Gastrocnemius medialis (tissue), 4 donors: Measurements from ENCODE around the gene ZP4. TPM values are rescaled to one million over a fixed set of nuclear protein-coding genes. Genes with fewer than 3 reads are reported as not detected.

Source experiments
- ATAC-seq, 2 donors: fragments of 150-250 bp; one replicate each; pipeline ENCODE4 v1.9.1; 2016
- DNase-seq, 2 donors: peaks; one replicate each; pipeline ENCODE4 v3.0.0-alpha.2; 2019
- H3K27ac ChIP-seq, 4 donors: fragments of 200-600 bp; sonication (generic); 1 replicate in 1 of 4; 2 replicates in 3 of 4; pipeline ENCODE4 v1.5.1; 2016 to 2018; ENCODE audit warnings: mild to moderate bottlenecking in 2 of 4, moderate library complexity in 1 of 4
- H3K27me3 ChIP-seq, 3 donors: fragments of 200-600 bp; sonication (generic) in 2 of 3; 1 replicate in 1 of 3; 2 replicates in 2 of 3; pipeline versions ENCODE4 v1.5.1 to v1.6.0; 2016 to 2019; ENCODE audit warnings: mild to moderate bottlenecking in 1 of 3, moderate library complexity in 1 of 3
- H3K36me3 ChIP-seq, 2 donors: fragments of 200-600 bp; sonication (generic) in 1 of 2; one replicate each; pipeline ENCODE4 v1.5.1; 2017 to 2018
- H3K4me1 ChIP-seq, 2 donors: fragments of 200-600 bp; sonication (generic) in 1 of 2; one replicate each; pipeline ENCODE4 v1.5.1; 2016 to 2017; ENCODE audit warnings: mild to moderate bottlenecking in 2 of 2
- H3K4me3 ChIP-seq, 4 donors: fragments of 200-600 bp; sonication (generic) in 3 of 4; 1 replicate in 1 of 4; 2 replicates in 3 of 4; pipeline ENCODE4 v1.5.1; 2016 to 2019; ENCODE audit warnings: mild to moderate bottlenecking in 2 of 4
- H3K9me3 ChIP-seq, 3 donors: fragments of 200-600 bp; sonication (generic) in 2 of 3; 1 replicate in 1 of 3; 2 replicates in 2 of 3; pipeline ENCODE4 v1.5.1; 2016 to 2019
- POLR2A ChIP-seq, 2 donors: fragments of 450-650 bp; IDR thresholded peaks; one replicate each; pipeline ENCODE4 v1.6.1; 2017; ENCODE audit warnings: antibody characterized with exemption in 2 of 2, mild to moderate bottlenecking in 2 of 2, moderate library complexity in 2 of 2
- in situ Hi-C, 4 donors: fragments of 200-750 bp; cut with MboI; loops; one replicate each; pipeline versions ENCODE4 v1.15.0 to v1.8.0; 2017; ENCODE audit warnings: low sequenced_read_pairs in 4 of 4
- intact Hi-C: fragments of 100-400 bp; cut with DNase I; formaldehyde crosslinking; loops from one replicate; pipeline ENCODE4 v1.15.1; 2023; ENCODE audit warnings: low total_unique reads
- total RNA-seq, 4 donors: library from RNA; depleted of rRNA; stranded (reverse); fragments of >200 nt; gene quantifications; one replicate each; pipeline versions ENCODE4 v1.1.0 to v1.2.3, GENCODE V29; 2016
- TF ChIP-seq, protein P1 (sequence below), 5 experiments: fragments of 450-650 bp in 3 of 5; fragments of 200-600 bp in 2 of 5; sonication (generic) in 2 of 5; IDR thresholded peaks in 4 of 5; conservative IDR thresholded peaks in 1 of 5; 1 replicate in 4 of 5; 2 replicates in 1 of 5; pipeline ENCODE4 v1.5.1; 2016 to 2019; ENCODE audit warnings: antibody characterized with exemption in 5 of 5, mild to moderate bottlenecking in 3 of 5, moderate library complexity in 3 of 5

ZP4 gene
- total RNA-seq, 4 donors from 2014 or later = not detected

DNA sequence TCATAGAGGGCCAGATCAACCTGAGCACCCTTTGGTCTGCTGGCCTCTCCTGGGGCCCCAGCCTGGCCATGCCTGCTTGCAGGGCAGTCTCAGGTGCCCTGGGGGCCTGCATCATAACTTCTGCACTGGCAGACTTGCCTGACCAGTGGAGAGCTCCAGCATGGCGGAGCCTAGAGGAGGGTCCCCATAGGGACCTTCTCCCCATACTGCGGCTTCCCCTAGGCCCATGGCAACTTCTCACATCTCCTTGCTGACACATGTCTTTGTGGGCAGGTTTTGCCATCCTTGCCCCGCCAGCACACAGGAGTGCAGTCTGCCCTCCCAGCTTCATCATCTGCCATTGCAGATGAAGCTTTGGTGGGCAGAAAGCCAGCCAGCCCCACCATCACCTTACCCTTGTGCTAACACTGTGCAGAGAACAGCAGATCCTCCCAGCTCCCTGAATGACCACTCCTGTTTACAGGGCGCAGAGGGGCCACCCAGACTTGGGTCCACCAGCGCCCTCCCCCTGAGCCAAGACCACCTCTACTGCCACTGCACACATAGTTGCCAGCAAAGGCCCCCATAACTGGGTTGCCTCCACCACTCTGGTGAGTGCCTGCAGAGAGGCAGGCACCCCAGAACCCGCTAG, 51.7 kb downstream of the ZP4 start:
- no peak for TF ChIP-seq POLR2A (IDR thresholded peaks at IDR 0.05)
- TF ChIP-seq, protein P1, sequence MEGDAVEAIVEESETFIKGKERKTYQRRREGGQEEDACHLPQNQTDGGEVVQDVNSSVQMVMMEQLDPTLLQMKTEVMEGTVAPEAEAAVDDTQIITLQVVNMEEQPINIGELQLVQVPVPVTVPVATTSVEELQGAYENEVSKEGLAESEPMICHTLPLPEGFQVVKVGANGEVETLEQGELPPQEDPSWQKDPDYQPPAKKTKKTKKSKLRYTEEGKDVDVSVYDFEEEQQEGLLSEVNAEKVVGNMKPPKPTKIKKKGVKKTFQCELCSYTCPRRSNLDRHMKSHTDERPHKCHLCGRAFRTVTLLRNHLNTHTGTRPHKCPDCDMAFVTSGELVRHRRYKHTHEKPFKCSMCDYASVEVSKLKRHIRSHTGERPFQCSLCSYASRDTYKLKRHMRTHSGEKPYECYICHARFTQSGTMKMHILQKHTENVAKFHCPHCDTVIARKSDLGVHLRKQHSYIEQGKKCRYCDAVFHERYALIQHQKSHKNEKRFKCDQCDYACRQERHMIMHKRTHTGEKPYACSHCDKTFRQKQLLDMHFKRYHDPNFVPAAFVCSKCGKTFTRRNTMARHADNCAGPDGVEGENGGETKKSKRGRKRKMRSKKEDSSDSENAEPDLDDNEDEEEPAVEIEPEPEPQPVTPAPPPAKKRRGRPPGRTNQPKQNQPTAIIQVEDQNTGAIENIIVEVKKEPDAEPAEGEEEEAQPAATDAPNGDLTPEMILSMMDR (IDR thresholded peaks at IDR 0.05 in 4 of 5, conservative IDR thresholded peaks at IDR 0.05 in 1 of 5) = no peak

DNA sequence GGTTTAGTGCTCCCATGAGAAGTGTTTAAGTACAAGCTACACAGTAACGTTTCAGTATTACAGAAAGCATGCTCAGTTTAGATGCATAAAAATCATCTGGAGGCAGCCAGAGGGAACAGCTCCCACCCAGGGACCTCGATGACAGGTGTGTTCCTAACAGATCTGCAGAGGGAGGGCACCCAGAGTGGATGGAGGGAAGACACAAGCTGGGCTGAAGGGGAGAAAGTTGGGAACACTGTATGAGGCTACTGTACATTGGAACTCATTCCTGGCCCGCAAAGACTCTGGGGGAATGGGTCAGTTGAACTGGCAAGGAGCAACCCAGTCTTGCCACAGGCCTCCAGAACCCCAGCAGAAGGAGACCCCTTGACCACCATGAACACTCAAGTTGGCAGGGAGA, 52.4 kb downstream of the ZP4 start:
- DNase-seq (no peak), ATAC-seq (no peak)
- intact Hi-C loops (no loop called here), in situ Hi-C loops (no loop called here)
- TF ChIP-seq, protein P1 (IDR thresholded peaks at IDR 0.05 in 4 of 5, conservative IDR thresholded peaks at IDR 0.05 in 1 of 5) = no peak
- no peak for TF ChIP-seq POLR2A (IDR thresholded peaks at IDR 0.05)
- no peaks in the 10 kb centered on the region for H3K9me3 ChIP-seq
- H3K36me3 ChIP-seq = no peaks in the 10 kb centered on the region
- H3K4me1 ChIP-seq = no peaks in the 10 kb centered on the region
- no peak overlapping the region for H3K4me3 ChIP-seq
- H3K27me3 ChIP-seq = no peaks in the 10 kb centered on the region
- H3K27ac ChIP-seq = no peak overlapping the region

More for the DNA sequence above, 51.7 kb downstream of the ZP4 start:
- Histone ChIP-seq H3K9me3 (no peaks in the 10 kb centered on the region), H3K4me3 (no peak overlapping the region), H3K36me3 (no peaks in the 10 kb centered on the region), H3K4me1 (no peaks in the 10 kb centered on the region), H3K27me3 (no peaks in the 10 kb centered on the region), H3K27ac (no peak overlapping the region)
- ATAC-seq (no peak), DNase-seq (no peak)
- intact Hi-C loops (no loop called here), in situ Hi-C loops (no loop called here)

DNA sequence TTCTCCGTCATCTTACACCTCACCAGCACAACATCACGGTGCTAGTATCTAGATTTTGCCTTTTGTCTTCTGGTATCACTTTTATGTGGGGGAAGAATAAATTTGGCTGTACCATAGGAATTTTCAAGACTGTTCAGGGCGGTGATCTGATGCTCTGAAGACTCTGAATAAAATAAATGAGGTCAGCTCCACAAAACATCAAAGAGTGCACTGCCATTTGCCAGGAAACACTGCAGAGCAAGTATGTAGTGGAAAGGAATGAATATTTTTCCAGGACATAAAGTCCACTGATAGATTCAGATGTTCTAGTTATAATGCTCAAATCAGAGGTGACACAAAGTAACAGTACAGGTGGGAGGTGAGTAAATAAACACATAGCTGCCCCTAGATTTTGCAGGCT, 56.3 kb downstream of the ZP4 start:
- intact Hi-C loops (no loop called here), in situ Hi-C loops (no loop called here)
- TF ChIP-seq, protein P1 (IDR thresholded peaks at IDR 0.05 in 4 of 5, conservative IDR thresholded peaks at IDR 0.05 in 1 of 5) = no peak
- no peak for TF ChIP-seq POLR2A (IDR thresholded peaks at IDR 0.05)
- Histone ChIP-seq H3K36me3 (no peaks in the 10 kb centered on the region), H3K4me3 (no peak overlapping the region), H3K27ac (no peak overlapping the region), H3K9me3 (no peaks in the 10 kb centered on the region), H3K27me3 (no peaks in the 10 kb centered on the region), H3K4me1 (no peaks in the 10 kb centered on the region)
- DNase-seq = no peak
- ATAC-seq = no peak

DNA sequence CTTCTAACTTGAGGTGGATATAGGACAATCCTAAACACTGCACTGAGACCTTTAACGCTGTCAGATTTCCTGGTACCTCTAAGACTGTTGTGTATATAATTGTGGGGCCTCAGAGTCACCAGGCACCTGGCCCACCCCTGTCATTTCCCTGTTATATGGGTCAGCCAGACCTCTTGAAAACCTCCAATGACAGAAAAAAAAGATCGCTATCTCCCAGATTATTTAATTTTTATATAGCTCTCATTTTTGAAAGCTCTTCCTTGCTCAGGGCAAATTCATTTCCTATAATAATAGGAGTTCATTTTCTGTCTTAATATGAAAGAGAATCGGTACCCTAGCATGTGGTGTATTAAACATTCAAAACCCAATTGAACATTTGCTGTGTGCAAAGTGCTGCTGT, 56.7 kb downstream of the ZP4 start:
- no peak for DNase-seq
- no peak for ATAC-seq
- Histone ChIP-seq H3K27me3 (no peaks in the 10 kb centered on the region), H3K4me1 (no peaks in the 10 kb centered on the region), H3K4me3 (no peak overlapping the region), H3K36me3 (no peaks in the 10 kb centered on the region), H3K9me3 (no peaks in the 10 kb centered on the region), H3K27ac (no peak overlapping the region)
- no peak for TF ChIP-seq POLR2A (IDR thresholded peaks at IDR 0.05)
- TF ChIP-seq, protein P1 (IDR thresholded peaks at IDR 0.05 in 4 of 5, conservative IDR thresholded peaks at IDR 0.05 in 1 of 5) = no peak
- in situ Hi-C loops = no loop called here
- intact Hi-C loops = no loop called here

DNA sequence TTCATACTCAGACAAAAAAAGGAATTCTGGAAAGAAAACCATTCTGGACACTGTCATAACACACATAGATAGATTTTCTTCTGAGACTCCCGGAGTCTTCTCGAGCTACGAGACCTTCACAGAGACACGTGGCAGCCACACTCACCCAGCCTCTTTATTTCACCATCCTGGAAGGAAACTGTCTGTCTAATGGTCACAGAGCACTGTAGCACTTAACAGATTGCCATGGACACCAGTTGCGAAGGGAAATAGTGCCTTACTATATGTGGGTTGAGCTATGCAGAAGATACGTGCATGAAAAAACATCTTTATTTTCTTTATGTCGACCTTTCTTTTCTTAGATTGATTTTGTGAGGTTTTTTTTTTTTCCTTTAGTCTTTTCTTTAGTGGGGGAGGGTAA, 57.9 kb downstream of the ZP4 start:
- Histone ChIP-seq H3K4me1 (no peaks in the 10 kb centered on the region), H3K27ac (no peak overlapping the region), H3K36me3 (no peaks in the 10 kb centered on the region), H3K27me3 (no peaks in the 10 kb centered on the region), H3K4me3 (no peak overlapping the region), H3K9me3 (no peaks in the 10 kb centered on the region)
- no peak for ATAC-seq
- no peak for DNase-seq
- TF ChIP-seq POLR2A (IDR thresholded peaks at IDR 0.05) = no peak
- TF ChIP-seq, protein P1 (IDR thresholded peaks at IDR 0.05 in 4 of 5, conservative IDR thresholded peaks at IDR 0.05 in 1 of 5) = no peak
- intact Hi-C loops = no loop called here
- in situ Hi-C loops = no loop called here
